Effector CD4-positive, alpha-beta T cell (primary cell): ENCODE data around the gene ACKR2.

Experiments
- DNase-seq: peaks from one replicate; pipeline ENCODE4 v3.0.0-alpha.2; 2020

Gene ACKR2

DNA sequence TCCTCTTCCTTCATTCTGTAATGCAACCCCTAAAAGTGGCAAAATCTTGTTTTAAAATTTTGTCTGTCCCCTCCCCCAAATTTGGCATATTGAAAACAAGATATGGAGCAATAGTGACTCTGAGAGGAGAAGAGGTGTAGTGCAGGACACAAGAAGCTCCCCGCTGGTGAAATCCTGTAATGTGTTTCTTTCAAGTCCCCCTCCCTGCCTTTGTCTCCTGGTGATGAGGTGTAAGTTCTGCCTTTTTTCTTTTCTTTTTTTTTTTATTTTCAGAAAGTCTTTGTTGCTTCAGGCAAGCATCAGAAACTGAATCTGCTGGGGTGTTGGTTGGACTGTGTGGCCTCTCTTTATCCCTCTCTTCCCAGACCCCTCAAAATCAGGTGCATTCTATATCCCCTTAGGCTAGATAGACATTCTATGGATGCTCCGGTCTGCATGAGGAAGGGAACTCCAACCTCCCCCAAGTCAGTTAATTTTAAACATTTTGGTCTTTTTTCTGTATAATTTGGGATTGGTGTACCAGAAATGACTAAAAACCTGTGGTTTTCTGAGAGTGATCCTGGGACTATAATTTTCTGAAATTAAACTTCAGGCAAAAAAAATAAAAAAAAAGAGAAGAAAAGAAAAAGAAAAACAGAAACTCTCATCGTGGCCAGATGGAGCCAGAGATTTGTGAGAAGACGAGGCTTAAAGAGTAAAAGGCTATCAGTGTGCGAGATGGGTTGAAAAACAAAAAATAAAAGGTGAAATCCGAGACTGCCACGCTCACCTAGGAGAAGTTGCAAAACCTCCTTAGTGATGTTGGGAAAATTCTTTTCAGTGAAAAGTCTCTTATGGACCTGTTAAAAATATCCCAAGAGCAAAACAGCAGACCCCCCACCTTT is 21.4 kb downstream of the ACKR2 start:
- DNase-seq, result no peak

GRCh38 chr3:42831321-42831713 is 22.1 kb downstream of the ACKR2 start:
- peak; percentile 64 for DNase-seq

- DNase-seq, result no peak
Measured at GRCh38 chr3:42836150-42837123, 27.2 kb downstream of the ACKR2 start.

DNA sequence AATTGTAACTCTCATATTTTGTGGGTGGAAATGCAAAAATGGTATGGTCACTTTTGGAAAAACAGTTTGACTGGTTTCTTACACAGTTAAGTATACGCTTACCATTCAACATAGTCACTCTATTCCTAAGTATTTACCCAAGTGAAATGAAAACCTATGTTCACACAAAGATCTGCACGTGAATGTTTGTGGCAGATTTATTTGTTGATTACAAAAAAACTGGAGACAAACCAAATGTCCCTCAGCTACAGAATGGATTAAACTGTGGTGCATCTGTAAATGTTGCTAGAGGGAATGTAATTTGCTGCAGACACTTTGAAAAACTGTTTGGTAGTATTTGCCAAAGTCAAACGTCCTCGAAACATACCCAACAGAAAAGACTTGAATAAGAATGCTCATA is 29.3 kb downstream of the ACKR2 start:
- no peak for DNase-seq

GRCh38 chr3:42839616-42840015 is 30.4 kb downstream of the ACKR2 start:
- DNase-seq, result peak; percentile 10

GRCh38 chr3:42841332-42841731 is 32.1 kb downstream of the ACKR2 start:
- DNase-seq, result no peak

GRCh38 chr3:42843713-42844411 is 34.6 kb downstream of the ACKR2 start:
- DNase-seq, result no peak

GRCh38 chr3:42844412-42844713 is 35.1 kb downstream of the ACKR2 start:
- DNase-seq, result no peak

DNA sequence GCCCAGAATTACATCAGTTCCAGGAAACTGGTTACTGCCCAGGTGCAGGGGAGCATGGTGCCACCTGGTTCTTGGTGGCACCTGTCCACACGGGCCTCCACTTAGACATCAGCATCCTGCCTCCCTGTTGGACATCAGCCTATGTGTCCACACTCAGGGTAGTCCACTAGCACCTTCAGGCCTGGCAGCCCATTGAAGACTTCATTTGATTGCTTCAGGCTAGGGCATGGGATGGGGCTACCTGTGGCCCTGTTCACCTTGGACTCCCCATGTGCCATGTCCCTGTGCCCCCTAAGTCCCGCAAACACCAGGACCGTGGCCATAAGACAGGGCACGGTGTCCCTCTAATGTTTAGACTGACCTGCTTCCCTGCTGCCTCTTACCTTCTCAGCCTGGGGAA is 35.6 kb downstream of the ACKR2 start:
- DNase-seq, result no peak

- no peak for DNase-seq
Measured at GRCh38 chr3:42846685-42847522, 37.7 kb downstream of the ACKR2 start.

DNA sequence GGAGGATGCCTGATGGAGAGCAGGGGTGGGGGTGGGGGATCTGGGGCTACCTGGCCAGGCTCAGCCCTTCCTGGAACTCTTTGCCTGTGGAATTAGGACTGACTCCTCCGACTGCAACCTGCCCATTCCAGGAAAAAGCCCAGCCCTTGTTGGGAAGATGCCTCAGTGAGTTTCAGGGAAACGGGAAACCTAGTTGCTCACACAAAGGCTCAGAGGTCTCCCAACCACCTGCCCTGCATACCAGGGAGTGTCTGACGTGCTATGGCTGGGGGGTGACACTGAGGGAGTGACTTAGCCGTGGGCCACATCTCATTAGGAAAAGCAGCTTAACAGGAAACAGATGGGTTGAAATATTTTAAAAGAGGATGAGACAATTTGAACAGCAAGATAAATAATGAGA is 38.5 kb downstream of the ACKR2 start:
- DNase-seq, result no peak

DNA sequence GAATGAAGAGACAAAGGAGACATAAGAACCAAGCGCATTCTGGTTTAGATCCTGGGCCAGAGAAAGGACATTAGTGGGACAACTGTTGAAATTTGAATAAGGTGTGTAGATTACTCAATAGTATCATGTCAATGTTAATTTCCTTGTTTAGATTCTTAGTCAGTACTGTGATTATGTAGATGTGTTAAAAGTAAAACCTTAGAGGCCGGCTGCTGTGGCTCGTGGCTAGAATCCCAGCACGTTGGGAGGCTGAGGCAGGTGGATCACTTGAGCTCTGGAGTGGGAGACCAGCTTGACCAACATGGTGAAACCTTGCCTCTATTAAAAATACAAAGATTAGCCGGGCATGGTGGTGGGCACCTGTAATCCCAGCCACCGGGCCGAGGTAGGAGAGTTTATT is 39.8 kb downstream of the ACKR2 start:
- no peak for DNase-seq

DNA sequence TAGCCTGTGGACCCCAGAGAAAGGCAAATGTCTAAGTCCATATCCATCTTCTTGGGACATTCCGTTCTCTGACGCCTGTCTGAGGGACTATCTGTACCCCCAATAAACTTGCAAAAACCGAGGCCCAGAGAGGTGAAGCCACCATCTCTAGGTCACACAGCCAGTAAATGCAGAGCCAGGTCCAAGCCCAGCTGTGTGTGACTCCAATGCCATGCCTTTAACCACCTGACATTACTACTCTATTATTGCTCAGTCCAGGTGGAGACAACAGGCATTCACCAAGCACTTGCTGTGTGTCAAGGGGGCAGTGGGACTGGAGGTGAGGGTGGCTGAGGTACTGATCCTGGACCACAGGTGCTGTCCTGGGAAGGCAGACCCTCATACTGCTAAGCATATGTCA is 41.0 kb downstream of the ACKR2 start:
- DNase-seq, result no peak

- no peak for DNase-seq
Measured at GRCh38 chr3:42851228-42851834, 42.1 kb downstream of the ACKR2 start.

GRCh38 chr3:42852441-42852840 is 43.2 kb downstream of the ACKR2 start:
- no peak for DNase-seq

DNA sequence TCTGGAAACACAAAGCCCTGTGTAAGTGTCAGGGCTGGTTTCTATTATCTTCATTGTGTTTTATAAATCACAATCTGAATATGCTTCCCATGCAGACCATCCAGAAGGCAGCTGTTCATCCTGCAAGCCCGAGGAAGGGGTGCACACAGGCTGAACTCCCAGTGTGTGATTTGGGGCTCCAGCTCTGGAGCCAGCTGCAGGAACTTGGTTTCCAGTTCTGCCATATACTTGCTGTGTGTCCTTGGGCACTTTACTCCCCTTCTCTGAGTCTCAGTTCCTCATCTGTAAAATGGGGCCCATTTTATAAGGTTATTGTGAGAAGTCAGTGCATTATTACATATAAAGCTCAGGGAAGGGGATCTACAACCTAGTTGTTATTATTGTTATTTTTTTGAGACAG is 43.8 kb downstream of the ACKR2 start:
- no peak for DNase-seq

- no peak for DNase-seq
Measured at GRCh38 chr3:42853739-42854302, 44.6 kb downstream of the ACKR2 start.

DNA sequence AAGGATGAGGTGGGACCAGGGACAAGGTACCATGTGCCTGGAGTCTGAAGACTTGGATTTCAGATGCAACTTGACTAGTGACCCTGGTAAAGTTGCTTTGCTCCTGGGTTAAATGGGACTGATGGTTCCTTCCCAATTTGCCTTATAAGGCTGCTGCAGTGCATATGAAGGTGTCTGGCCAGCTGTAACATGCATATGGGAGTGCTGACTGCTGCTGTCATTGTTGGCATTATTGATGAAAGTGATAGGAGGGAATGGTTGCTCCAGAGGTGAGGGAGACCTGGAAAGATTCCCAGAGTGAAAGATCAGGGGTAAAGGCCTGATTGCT is 45.9 kb downstream of the ACKR2 start:
- DNase-seq, result no peak

DNA sequence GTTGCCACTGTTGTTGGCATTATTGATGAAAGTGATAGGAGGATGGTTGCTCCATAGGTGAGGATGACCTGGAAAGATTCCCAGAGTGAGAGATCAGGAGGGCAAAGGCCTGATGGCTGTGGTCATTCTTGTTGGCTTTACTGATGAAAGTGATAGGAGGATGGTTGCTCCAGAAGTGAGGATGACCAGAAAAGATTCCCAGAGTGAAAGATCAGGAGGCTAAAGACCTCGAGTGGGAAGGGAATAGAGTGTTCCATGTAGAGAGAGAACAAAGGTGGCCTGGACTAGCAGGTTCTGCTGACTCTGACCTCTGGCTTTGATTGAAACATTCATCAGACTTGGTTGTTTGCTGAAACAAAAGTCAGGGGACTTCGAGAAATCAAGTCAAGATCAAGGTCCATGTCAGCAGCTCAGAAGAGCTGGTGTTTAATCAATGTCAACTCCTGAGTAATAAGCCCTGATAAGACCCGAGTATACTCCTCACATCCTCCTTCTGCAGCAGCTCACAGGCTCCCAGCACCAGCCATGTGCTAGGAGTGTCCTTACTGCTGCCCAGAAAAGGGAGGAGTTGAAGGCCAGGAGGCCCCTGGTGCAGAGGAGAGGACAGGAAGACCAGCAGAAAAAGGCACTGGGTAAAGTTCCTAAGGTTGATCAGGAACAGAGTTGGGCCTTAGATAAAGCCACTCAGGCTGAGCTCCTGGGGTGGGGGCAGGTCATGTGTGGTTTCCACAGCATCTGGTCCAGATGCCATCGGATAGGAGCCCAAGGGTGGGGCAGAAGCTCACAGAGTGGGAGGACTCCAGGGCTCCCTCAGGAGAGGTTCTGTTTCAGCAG is 46.5 kb downstream of the ACKR2 start:
- no peak for DNase-seq

DNA sequence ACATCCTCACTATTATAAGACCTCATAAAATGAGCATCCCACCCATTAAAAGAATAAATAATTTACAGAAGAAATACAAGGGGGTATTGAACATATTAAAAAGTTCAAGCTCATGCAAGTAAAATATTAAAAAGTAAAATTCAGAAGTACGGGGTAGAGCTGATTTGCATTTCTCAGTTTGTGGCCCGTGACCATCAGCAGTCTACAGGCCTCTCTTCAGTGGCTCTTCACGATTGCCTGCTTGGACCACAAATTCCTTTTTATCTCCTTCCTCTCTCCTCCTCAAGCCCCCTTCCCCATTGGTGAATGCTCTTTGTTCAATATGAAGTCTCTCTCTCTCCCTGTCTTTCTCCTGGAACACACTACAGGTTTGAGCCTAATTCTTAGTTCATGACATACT is 47.3 kb downstream of the ACKR2 start:
- DNase-seq, result no peak
